ENCODE results near the gene S1PR4.

S1PR4 gene

DNA sequence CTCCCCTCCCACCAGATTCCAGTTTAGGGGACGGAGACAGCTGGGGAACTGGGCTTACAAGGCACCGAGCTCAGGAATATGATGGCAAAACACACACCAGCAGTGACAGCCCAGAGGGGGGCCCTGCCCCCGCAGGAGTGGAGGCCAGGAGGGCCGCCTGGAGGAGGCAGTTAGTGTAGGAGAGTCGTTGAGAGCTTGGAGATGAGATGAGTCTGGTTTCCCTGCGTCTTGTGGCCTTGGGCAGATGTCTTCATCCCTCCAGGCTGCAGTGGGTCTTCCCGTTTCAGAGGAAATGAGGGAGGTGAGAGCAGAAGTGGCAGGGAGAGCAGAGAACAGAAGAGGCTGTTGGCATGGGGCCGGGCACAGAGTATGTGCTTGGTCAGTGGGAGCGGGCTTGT, 50.8 kb downstream of the S1PR4 start:
- H3K9me2 ChIP-seq (replicated peaks; ENCODE audit: insufficient read depth, low read length): no peaks in the 10 kb centered on the region
- no peak overlapping the region for H3K9ac ChIP-seq (ENCODE audit: low read length)
- H4K20me1 ChIP-seq (ENCODE audit: insufficient read depth, low read length): no peaks in the 10 kb centered on the region
- DNase-seq: no peak
- TF ChIP-seq, protein P1, sequence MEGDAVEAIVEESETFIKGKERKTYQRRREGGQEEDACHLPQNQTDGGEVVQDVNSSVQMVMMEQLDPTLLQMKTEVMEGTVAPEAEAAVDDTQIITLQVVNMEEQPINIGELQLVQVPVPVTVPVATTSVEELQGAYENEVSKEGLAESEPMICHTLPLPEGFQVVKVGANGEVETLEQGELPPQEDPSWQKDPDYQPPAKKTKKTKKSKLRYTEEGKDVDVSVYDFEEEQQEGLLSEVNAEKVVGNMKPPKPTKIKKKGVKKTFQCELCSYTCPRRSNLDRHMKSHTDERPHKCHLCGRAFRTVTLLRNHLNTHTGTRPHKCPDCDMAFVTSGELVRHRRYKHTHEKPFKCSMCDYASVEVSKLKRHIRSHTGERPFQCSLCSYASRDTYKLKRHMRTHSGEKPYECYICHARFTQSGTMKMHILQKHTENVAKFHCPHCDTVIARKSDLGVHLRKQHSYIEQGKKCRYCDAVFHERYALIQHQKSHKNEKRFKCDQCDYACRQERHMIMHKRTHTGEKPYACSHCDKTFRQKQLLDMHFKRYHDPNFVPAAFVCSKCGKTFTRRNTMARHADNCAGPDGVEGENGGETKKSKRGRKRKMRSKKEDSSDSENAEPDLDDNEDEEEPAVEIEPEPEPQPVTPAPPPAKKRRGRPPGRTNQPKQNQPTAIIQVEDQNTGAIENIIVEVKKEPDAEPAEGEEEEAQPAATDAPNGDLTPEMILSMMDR (IDR thresholded peaks at IDR 0.05; ENCODE audit: low read length): no peak
- no peak for TF ChIP-seq EZH2 (optimal IDR thresholded peaks at IDR 0.05; ENCODE audit: low read depth, low read length)
- no peak for TF ChIP-seq EZH2phosphoT487 (IDR thresholded peaks at IDR 0.05; ENCODE audit: low read length)
- no peak overlapping the region for H3K4me2 ChIP-seq (ENCODE audit: low read depth, low read length)
- no peaks in the 10 kb centered on the region for H3K36me3 ChIP-seq (replicated peaks; ENCODE audit: insufficient read depth, low read length)
- no peaks in the 10 kb centered on the region for H3K4me1 ChIP-seq (ENCODE audit: low read length)
- H2AFZ ChIP-seq (ENCODE audit: low read length): no peak overlapping the region
- no peaks in the 10 kb centered on the region for H3K9me3 ChIP-seq (replicated peaks; ENCODE audit: insufficient read depth, low read length)
- H3K27ac ChIP-seq (ENCODE audit: low read length): no peak overlapping the region
- no peaks in the 10 kb centered on the region for H3K79me2 ChIP-seq (ENCODE audit: low read length)
- peaks cover 83% of the 10 kb centered on the region for H3K27me3 ChIP-seq (replicated peaks; ENCODE audit: insufficient read depth, low read length)
- no peaks in the 10 kb centered on the region for H3F3A ChIP-seq (ENCODE audit: insufficient read depth, low read length)
- H3K4me3 ChIP-seq (ENCODE audit: low read length): no peak overlapping the region
